HCT116 (cell line): ENCODE measurements around the gene PPP1R3G. TPM values are rescaled to one million over a fixed set of nuclear protein-coding genes. Genes with fewer than 3 reads are reported as not detected.

Experiments
- ATAC-seq: fragments of 200-7000 bp; cut with Tn5 transposase; 2 replicates; pipeline ENCODE4 v1.9.1; 2020; ENCODE audit warnings: mild to moderate bottlenecking, moderate library complexity
- BruUV-seq: library from RNA; stranded (reverse); fragments of 400-500 nt; replicated peaks from 2 replicates; lab custom pipeline; 2021; lab: Mats Ljungman, UMichigan
- CTCF ChIA-PET: fragments of 300-600 bp; sonication (Branson Sonifier 250); formaldehyde crosslinking; loops from one replicate; lab custom pipeline; 2021; ENCODE audit warnings: antibody characterized with exemption; lab: Charles Lee
- POLR2A ChIA-PET: fragments of 300-600, 350-600 bp; sonication (Branson Sonifier 250); formaldehyde crosslinking; loops from one replicate; lab custom pipeline; 2021; ENCODE audit warnings: antibody characterized with exemption; lab: Charles Lee
- RAD21 ChIA-PET, 2 experiments: fragments of 300-600 bp; sonication (Branson Sonifier 250); formaldehyde crosslinking; loops; one replicate each; lab custom pipeline; 2023; ENCODE audit warnings: low total read pairs in 2 of 2; ENCODE audit not compliant: uncharacterized antibody in 2 of 2, unreplicated experiment in 2 of 2, low non-redundant PET in 1 of 2; lab: Charles Lee
- DNase-seq: peaks from one replicate; pipeline ENCODE4 v3.0.0-alpha.2; 2010; ENCODE audit warnings: low read depth, low spot score
- H2AFZ ChIP-seq: fragments of 200-600 bp; shearing (Covaris generic), sonication (generic); 2 replicates; pipeline ENCODE4 v1.6.1; 2017; ENCODE audit warnings: low read depth, mixed run types, mixed read lengths, antibody characterized with exemption, low read length; ENCODE audit not compliant: poor library complexity, severe bottlenecking
- H3K27ac ChIP-seq: 2 replicates; pipeline ENCODE4 v1.5.1; 2012; ENCODE audit warnings: low read depth, low read length
- H3K27me3 ChIP-seq: fragments of 200-600 bp; sonication (generic); 2 replicates; pipeline ENCODE4 v1.6.1; 2016; ENCODE audit warnings: mixed run types, low read length, mixed read lengths; ENCODE audit not compliant: insufficient read depth
- H3K36me3 ChIP-seq, 2 experiments: fragments of 200-500 bp in 1 of 2; fragments of 200-600 bp in 1 of 2; sonication (Bioruptor generic) in 1 of 2; sonication (generic) in 1 of 2; 2 replicates each; pipeline versions ENCODE4 v1.5.1 to v1.6.1; 2014 to 2016; ENCODE audit warnings: low read length in 2 of 2, inconsistent platforms in 1 of 2, mixed read lengths in 1 of 2, mixed run types in 1 of 2; ENCODE audit not compliant: insufficient read depth in 2 of 2, control insufficient read depth in 1 of 2
- H3K4me1 ChIP-seq, 2 experiments: fragments of 200-600 bp in 1 of 2; sonication (generic) in 1 of 2; 2 replicates each; pipeline versions ENCODE4 v1.5.1 to v1.6.1; 2012 to 2017; ENCODE audit warnings: low read length in 2 of 2, inconsistent platforms in 1 of 2, mild to moderate bottlenecking in 1 of 2, mixed read lengths in 1 of 2, mixed run types in 1 of 2, moderate library complexity in 1 of 2; ENCODE audit not compliant: insufficient read depth in 2 of 2, control insufficient read depth in 1 of 2
- H3K4me2 ChIP-seq: fragments of 200-600 bp; sonication (generic); 2 replicates; pipeline ENCODE4 v1.6.1; 2017; ENCODE audit warnings: mixed run types, low read length, mixed read lengths
- H3K4me3 ChIP-seq, 2 experiments: fragments of 200-600 bp in 1 of 2; sonication (generic) in 1 of 2; replicated peaks in 1 of 2; 2 replicates each; pipeline ENCODE4 v1.5.1; 2011 to 2016; ENCODE audit warnings: low read length in 2 of 2, control low read depth in 1 of 2, low read depth in 1 of 2, mild to moderate bottlenecking in 1 of 2, mixed read lengths in 1 of 2, mixed run types in 1 of 2
- H3K79me2 ChIP-seq: fragments of 200-600 bp; sonication (generic); 2 replicates; pipeline ENCODE4 v1.6.1; 2017; ENCODE audit warnings: mild to moderate bottlenecking, mixed run types, low read length, moderate library complexity, mixed read lengths; ENCODE audit not compliant: insufficient read depth
- H3K9ac ChIP-seq: fragments of 200-600 bp; sonication (generic); 2 replicates; pipeline ENCODE4 v1.6.1; 2016; ENCODE audit warnings: low read length, mixed read lengths
- H3K9me2 ChIP-seq: fragments of 200-600 bp; sonication (generic), shearing (Covaris generic); 2 replicates; pipeline ENCODE4 v1.6.1; 2017; ENCODE audit warnings: mixed run types, mild to moderate bottlenecking, moderate library complexity; ENCODE audit not compliant: insufficient read depth
- H3K9me3 ChIP-seq, 2 experiments: fragments of 200-500 bp in 1 of 2; fragments of 200-600 bp in 1 of 2; sonication (Bioruptor generic) in 1 of 2; sonication (generic) in 1 of 2; 2 replicates each; pipeline ENCODE4 v1.6.1; 2014 to 2017; ENCODE audit warnings: low read length in 2 of 2, mixed read lengths in 2 of 2, inconsistent platforms in 1 of 2, low read depth in 1 of 2, mild to moderate bottlenecking in 1 of 2, mixed run types in 1 of 2, moderate library complexity in 1 of 2; ENCODE audit not compliant: control insufficient read depth in 1 of 2, insufficient read depth in 1 of 2
- H4K20me1 ChIP-seq: fragments of 200-600 bp; sonication (generic), shearing (Covaris generic); 2 replicates; pipeline ENCODE4 v1.6.1; 2017; ENCODE audit warnings: mixed run types, mild to moderate bottlenecking, moderate library complexity; ENCODE audit not compliant: insufficient read depth
- CEBPB ChIP-seq: IDR thresholded peaks from 2 replicates; pipeline ENCODE4 v1.6.1; 2012; ENCODE audit warnings: low read depth
- EGR1 ChIP-seq: IDR thresholded peaks from 2 replicates; pipeline ENCODE4 v1.6.1; 2012; ENCODE audit warnings: low read depth
- ELF1 ChIP-seq: IDR thresholded peaks from 2 replicates; pipeline ENCODE4 v1.6.1; 2012; ENCODE audit warnings: low read depth, borderline replicate concordance
- EZH2 ChIP-seq: fragments of 200-600 bp; sonication (generic); IDR thresholded peaks from 2 replicates; pipeline ENCODE4 v1.6.1; 2017; ENCODE audit warnings: antibody characterized with exemption, mixed run types
- FOSL1 ChIP-seq: IDR thresholded peaks from 2 replicates; pipeline ENCODE4 v1.6.1; 2012; ENCODE audit warnings: low read depth
- JUND ChIP-seq: IDR thresholded peaks from 2 replicates; pipeline ENCODE4 v1.6.1; 2012
- POLR2A ChIP-seq: IDR thresholded peaks from 2 replicates; pipeline ENCODE4 v1.7.0; 2011; ENCODE audit warnings: borderline replicate concordance; ENCODE audit not compliant: insufficient read depth, insufficient read length; ENCODE audit errors: extremely low read depth
- RAD21 ChIP-seq: IDR thresholded peaks from 2 replicates; pipeline ENCODE4 v1.6.1; 2012; ENCODE audit warnings: low read depth, mild to moderate bottlenecking
- SIN3A ChIP-seq: IDR thresholded peaks from 2 replicates; pipeline ENCODE4 v1.6.1; 2012; ENCODE audit warnings: low read depth
- SP1 ChIP-seq: IDR thresholded peaks from 2 replicates; pipeline ENCODE4 v1.6.1; 2012; ENCODE audit warnings: low read depth
- SRF ChIP-seq: IDR thresholded peaks from 2 replicates; pipeline ENCODE4 v1.6.1; 2012; ENCODE audit warnings: low read depth
- TCF7L2 ChIP-seq: IDR thresholded peaks from 2 replicates; pipeline ENCODE4 v1.7.0; 2011; ENCODE audit warnings: borderline replicate concordance, inconsistent platforms; ENCODE audit not compliant: insufficient read depth, insufficient read length; ENCODE audit errors: extremely low read depth
- YY1 ChIP-seq: IDR thresholded peaks from 2 replicates; pipeline ENCODE4 v1.6.1; 2011; ENCODE audit warnings: low read length, low read depth, moderate library complexity, mild to moderate bottlenecking; ENCODE audit not compliant: insufficient replicate concordance; ENCODE audit errors: extremely low read depth
- ZFX ChIP-seq: fragments of 450-650 bp; IDR thresholded peaks from 2 replicates; pipeline ENCODE4 v1.6.1; 2017
- ZNF274 ChIP-seq: fragments of 200-500 bp; sonication (Bioruptor generic); IDR thresholded peaks from 2 replicates; pipeline ENCODE4 v1.6.1; 2014; ENCODE audit warnings: mild to moderate bottlenecking, low read depth, low read length, inconsistent platforms
- intact Hi-C: fragments of 100-400 bp; cut with micrococcal nuclease; formaldehyde crosslinking; loops from 2 replicates; pipeline ENCODE4 v1.10.0; 2022
- total RNA-seq: library from RNA; stranded (reverse); gene quantifications from one replicate; pipeline ENCODE4 v1.2.1, GENCODE V29; 2021; ENCODE audit not compliant: unreplicated experiment
- TF ChIP-seq, protein P1 (sequence below): IDR thresholded peaks from 2 replicates; pipeline ENCODE4 v1.6.1; 2011; ENCODE audit warnings: mild to moderate bottlenecking, low read length, moderate library complexity; ENCODE audit not compliant: insufficient replicate concordance; ENCODE audit errors: extremely low read depth
- TF ChIP-seq, protein P2 (sequence below): IDR thresholded peaks from 2 replicates; pipeline ENCODE4 v1.6.1; 2012
- TF ChIP-seq, protein P3 (sequence below): IDR thresholded peaks from 2 replicates; pipeline ENCODE4 v1.6.1; 2012
- TF ChIP-seq, protein P4 (sequence below), 3 experiments: fragments of 200-600 bp in 1 of 3; sonication (generic) in 1 of 3; IDR thresholded peaks in 2 of 3; conservative IDR thresholded peaks in 1 of 3; 2 replicates each; pipeline ENCODE4 v1.5.1; 2012 to 2017; ENCODE audit warnings: low read depth in 2 of 3, low read length in 2 of 3, antibody characterized with exemption in 1 of 3, borderline replicate concordance in 1 of 3, control low read depth in 1 of 3, mild to moderate bottlenecking in 1 of 3, mixed read lengths in 1 of 3, mixed run types in 1 of 3, moderate library complexity in 1 of 3; ENCODE audit not compliant: insufficient read depth in 1 of 3

PPP1R3G gene
- total RNA-seq, 1 experiment from 2014 or later: 0.27 TPM

DNA sequence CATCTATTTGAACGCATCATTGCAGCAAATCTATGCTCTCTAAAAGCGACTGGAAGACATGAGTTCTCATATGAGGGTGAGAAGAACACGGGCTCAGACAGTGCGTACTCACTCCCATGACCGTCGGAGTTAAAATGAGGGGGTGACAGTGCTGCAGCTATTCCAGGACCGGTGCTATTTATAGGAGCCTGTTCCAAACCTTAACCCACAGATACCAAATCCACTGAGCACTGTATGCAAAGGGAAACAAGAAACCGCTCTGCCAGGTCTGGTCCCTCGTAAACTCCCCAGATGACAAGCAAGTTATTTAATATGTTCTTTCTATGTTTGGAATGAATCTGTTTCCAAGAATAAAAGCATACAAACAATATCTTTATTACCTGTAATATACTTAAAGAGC is 22.9 kb downstream of the PPP1R3G start:
- BruUV-seq: no TSS peak
- CTCF ChIA-PET: no interaction called here
- POLR2A ChIA-PET: no interaction called here

More for the DNA sequence above, 22.9 kb downstream of the PPP1R3G start:
- intact Hi-C loops: no loop called here
- Histone ChIP-seq H3K27me3 (no peaks in the 10 kb centered on the region), H3K79me2 (no peaks in the 10 kb centered on the region), H3K4me3 (no peak overlapping the region), H3K9ac (no peak overlapping the region), H3K9me2 (no peaks in the 10 kb centered on the region), H2AFZ (no peak overlapping the region), H3K4me2 (no peak overlapping the region), H3K36me3 (no peaks in the 10 kb centered on the region), H4K20me1 (no peaks in the 10 kb centered on the region), H3K9me3 (no peaks in the 10 kb centered on the region), H3K4me1 (peaks cover 0 to 11% of the 10 kb centered on the region in 2 experiments; a peak in 1 of 4 replicates), H3K27ac (no peak overlapping the region)
- RAD21 ChIA-PET: no interaction called here
- no peak for TF ChIP-seq SRF
- no peak for TF ChIP-seq JUND
- TF ChIP-seq CEBPB: no peak
- no peak for TF ChIP-seq ZFX
- no peak for TF ChIP-seq EGR1
- TF ChIP-seq ZNF274: no peak
- TF ChIP-seq, protein P1, sequence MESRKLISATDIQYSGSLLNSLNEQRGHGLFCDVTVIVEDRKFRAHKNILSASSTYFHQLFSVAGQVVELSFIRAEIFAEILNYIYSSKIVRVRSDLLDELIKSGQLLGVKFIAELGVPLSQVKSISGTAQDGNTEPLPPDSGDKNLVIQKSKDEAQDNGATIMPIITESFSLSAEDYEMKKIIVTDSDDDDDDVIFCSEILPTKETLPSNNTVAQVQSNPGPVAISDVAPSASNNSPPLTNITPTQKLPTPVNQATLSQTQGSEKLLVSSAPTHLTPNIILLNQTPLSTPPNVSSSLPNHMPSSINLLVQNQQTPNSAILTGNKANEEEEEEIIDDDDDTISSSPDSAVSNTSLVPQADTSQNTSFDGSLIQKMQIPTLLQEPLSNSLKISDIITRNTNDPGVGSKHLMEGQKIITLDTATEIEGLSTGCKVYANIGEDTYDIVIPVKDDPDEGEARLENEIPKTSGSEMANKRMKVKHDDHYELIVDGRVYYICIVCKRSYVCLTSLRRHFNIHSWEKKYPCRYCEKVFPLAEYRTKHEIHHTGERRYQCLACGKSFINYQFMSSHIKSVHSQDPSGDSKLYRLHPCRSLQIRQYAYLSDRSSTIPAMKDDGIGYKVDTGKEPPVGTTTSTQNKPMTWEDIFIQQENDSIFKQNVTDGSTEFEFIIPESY: no peak
- TF ChIP-seq FOSL1: no peak
- no peak for TF ChIP-seq ELF1
- TF ChIP-seq RAD21: no peak
- TF ChIP-seq POLR2A: no peak
- no peak for TF ChIP-seq SP1
- no peak for TF ChIP-seq EZH2
- TF ChIP-seq, protein P2, sequence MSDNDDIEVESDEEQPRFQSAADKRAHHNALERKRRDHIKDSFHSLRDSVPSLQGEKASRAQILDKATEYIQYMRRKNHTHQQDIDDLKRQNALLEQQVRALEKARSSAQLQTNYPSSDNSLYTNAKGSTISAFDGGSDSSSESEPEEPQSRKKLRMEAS: no peak
- TF ChIP-seq, protein P3, sequence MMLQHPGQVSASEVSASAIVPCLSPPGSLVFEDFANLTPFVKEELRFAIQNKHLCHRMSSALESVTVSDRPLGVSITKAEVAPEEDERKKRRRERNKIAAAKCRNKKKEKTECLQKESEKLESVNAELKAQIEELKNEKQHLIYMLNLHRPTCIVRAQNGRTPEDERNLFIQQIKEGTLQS: no peak
- no peak for TF ChIP-seq TCF7L2
- TF ChIP-seq, protein P4, sequence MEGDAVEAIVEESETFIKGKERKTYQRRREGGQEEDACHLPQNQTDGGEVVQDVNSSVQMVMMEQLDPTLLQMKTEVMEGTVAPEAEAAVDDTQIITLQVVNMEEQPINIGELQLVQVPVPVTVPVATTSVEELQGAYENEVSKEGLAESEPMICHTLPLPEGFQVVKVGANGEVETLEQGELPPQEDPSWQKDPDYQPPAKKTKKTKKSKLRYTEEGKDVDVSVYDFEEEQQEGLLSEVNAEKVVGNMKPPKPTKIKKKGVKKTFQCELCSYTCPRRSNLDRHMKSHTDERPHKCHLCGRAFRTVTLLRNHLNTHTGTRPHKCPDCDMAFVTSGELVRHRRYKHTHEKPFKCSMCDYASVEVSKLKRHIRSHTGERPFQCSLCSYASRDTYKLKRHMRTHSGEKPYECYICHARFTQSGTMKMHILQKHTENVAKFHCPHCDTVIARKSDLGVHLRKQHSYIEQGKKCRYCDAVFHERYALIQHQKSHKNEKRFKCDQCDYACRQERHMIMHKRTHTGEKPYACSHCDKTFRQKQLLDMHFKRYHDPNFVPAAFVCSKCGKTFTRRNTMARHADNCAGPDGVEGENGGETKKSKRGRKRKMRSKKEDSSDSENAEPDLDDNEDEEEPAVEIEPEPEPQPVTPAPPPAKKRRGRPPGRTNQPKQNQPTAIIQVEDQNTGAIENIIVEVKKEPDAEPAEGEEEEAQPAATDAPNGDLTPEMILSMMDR (IDR thresholded peaks at IDR 0.05 in 2 of 3, conservative IDR thresholded peaks at IDR 0.05 in 1 of 3; ENCODE audit: borderline replicate concordance in 1 of 3, insufficient read depth in 1 of 3, low read depth in 2 of 3, low read length in 2 of 3): no peak
- no peak for TF ChIP-seq YY1
- no peak for TF ChIP-seq SIN3A
- no peak for ATAC-seq
- no peak for DNase-seq
